ENCODE data around the gene KRT72. TPM values are rescaled to one million over a fixed set of nuclear protein-coding genes. Genes with fewer than 3 reads are reported as not detected.

The KRT72 gene
- total and polyA plus RNA-seq, 2 of the 13 experiments (the other 11 are each of a cell fraction or from before 2014, with no cell fraction given) = not detected

DNA sequence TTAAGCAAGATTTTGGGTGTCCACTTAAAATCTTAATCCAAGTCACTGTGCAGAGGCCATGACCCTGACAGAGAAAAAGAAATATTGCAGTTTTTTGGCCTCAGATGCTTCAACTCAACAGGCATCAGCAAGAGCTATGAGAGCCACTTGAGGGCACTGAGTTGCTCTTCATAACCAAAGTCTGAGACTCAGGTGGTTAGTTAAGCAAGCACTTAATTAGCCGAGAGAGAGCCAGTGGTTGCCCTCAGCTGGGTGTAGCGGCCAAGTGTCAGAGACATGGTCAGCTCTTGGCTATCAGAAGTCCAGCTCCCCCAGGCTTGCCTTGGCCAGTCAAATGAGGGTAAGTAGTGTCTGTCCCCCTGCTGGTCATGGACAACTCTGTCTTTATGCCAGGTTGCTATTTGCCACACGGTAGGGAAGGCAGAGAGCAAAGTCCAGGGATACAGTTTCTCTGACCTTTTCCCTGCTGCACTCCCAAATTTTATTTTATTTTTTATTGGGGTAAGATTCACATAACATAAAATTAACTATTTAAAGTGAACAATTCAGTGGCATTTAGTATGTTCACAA lies 39.3 kb downstream of the KRT72 start:
- no peak for FAIRE-seq
- WGBS (ENCODE audit: low lambda C conversion rate) = 0% methylated on average over 1 of the region's 3 CpGs
- no peak overlapping the region for H2AFZ ChIP-seq (ENCODE audit: low read length)
- peaks cover 2 to 18% of the 10 kb centered on the region in 2 experiments; a peak in 2 of 5 replicates for H3K27me3 ChIP-seq (ENCODE audit: control insufficient read depth in 1 of 2, insufficient read depth in 2 of 2, low read length in 2 of 2)
- no peaks in the 10 kb centered on the region for H4K20me1 ChIP-seq (ENCODE audit: insufficient read depth, low read length)
- POLR2A ChIA-PET = no interaction called here
- H3K4me2 ChIP-seq (ENCODE audit: low read depth, low read length) = no peak overlapping the region
- H3K9ac ChIP-seq (ENCODE audit: insufficient read depth, low read depth, low read length) = no peak overlapping the region
- intact Hi-C loops (cut with micrococcal nuclease; ENCODE audit: unreplicated experiment) = no loop called here
- no peaks in the 10 kb centered on the region for H3K36me3 ChIP-seq (replicated peaks in 1 of 2; ENCODE audit: control insufficient read depth in 1 of 2, insufficient read depth in 2 of 2, low read length in 2 of 2)
- in situ Hi-C loops (cut with HindIII; ENCODE audit: extremely low pct_ligation_motif_present, low pct_unique_long_range_greater_than_20kb) = no loop called here
- CTCF ChIA-PET (ENCODE audit: low intra/inter-chr PET ratio, low total read pairs) = no interaction called here
- no peaks in the 10 kb centered on the region for H3K79me2 ChIP-seq (ENCODE audit: insufficient read depth, low read length)
- H3K27ac ChIP-seq (ENCODE audit: extremely low read length, insufficient read depth, low read length) = no peak overlapping the region
- TF ChIP-seq BHLHE40 (IDR thresholded peaks at IDR 0.05; ENCODE audit: low read length) (no peak), SMC3 (IDR thresholded peaks at IDR 0.05; ENCODE audit: low read length) (0 out of 2 replicates have a peak, but pooled peaks have one; percentile 4), HNF4A (CRISPR knock-in tag; IDR thresholded peaks at IDR 0.05) (peak; percentile 56), ZNF333 (CRISPR knock-in tag; IDR thresholded peaks at IDR 0.05; ENCODE audit: borderline replicate concordance) (no peak), KDM1A (CRISPR knock-in tag; IDR thresholded peaks at IDR 0.05) (no peak)
- TF ChIP-seq, protein P1, sequence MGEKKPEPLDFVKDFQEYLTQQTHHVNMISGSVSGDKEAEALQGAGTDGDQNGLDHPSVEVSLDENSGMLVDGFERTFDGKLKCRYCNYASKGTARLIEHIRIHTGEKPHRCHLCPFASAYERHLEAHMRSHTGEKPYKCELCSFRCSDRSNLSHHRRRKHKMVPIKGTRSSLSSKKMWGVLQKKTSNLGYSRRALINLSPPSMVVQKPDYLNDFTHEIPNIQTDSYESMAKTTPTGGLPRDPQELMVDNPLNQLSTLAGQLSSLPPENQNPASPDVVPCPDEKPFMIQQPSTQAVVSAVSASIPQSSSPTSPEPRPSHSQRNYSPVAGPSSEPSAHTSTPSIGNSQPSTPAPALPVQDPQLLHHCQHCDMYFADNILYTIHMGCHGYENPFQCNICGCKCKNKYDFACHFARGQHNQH (CRISPR knock-in tag; IDR thresholded peaks at IDR 0.05) = no peak
- TF ChIP-seq, protein P2, sequence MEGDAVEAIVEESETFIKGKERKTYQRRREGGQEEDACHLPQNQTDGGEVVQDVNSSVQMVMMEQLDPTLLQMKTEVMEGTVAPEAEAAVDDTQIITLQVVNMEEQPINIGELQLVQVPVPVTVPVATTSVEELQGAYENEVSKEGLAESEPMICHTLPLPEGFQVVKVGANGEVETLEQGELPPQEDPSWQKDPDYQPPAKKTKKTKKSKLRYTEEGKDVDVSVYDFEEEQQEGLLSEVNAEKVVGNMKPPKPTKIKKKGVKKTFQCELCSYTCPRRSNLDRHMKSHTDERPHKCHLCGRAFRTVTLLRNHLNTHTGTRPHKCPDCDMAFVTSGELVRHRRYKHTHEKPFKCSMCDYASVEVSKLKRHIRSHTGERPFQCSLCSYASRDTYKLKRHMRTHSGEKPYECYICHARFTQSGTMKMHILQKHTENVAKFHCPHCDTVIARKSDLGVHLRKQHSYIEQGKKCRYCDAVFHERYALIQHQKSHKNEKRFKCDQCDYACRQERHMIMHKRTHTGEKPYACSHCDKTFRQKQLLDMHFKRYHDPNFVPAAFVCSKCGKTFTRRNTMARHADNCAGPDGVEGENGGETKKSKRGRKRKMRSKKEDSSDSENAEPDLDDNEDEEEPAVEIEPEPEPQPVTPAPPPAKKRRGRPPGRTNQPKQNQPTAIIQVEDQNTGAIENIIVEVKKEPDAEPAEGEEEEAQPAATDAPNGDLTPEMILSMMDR (CRISPR knock-in tag; IDR thresholded peaks at IDR 0.05) = peak; percentile 25; the same call in 1 of the 2 replicates
- peak; percentile 21 for DNase-seq (ENCODE audit: low spot score)
- no peak overlapping the region for H3K4me3 ChIP-seq (replicated peaks in 1 of 3; ENCODE audit: insufficient read depth in 1 of 3, low read depth in 2 of 3, low read length in 3 of 3)
- no peaks in the 10 kb centered on the region for H3K4me1 ChIP-seq (ENCODE audit: insufficient read depth, low read length)
- H3K9me3 ChIP-seq (ENCODE audit: low read length) = no peaks in the 10 kb centered on the region
- peak; percentile 69 for ATAC-seq
- BruUV-seq (replicated peaks) = no TSS peak
